LNCAP (cell line): Measurements from ENCODE around the gene NARS2.

Experiments
- CTCF ChIP-seq: fragments of 450-650 bp; IDR thresholded peaks from 2 replicates; pipeline ENCODE4 v1.5.1; 2017; ENCODE audit warnings: mild to moderate bottlenecking

The NARS2 gene

GRCh38 chr11:78552881-78553280 is 21.8 kb downstream of the NARS2 start:
- TF ChIP-seq CTCF = no peak

- TF ChIP-seq CTCF = no peak
Measured at GRCh38 chr11:78551066-78551465, 23.6 kb downstream of the NARS2 start.

GRCh38 chr11:78549624-78550409 is 24.8 kb downstream of the NARS2 start:
- no peak for TF ChIP-seq CTCF

GRCh38 chr11:78548911-78549590 is 25.6 kb downstream of the NARS2 start:
- TF ChIP-seq CTCF = no peak

GRCh38 chr11:78547931-78548705 is 26.5 kb downstream of the NARS2 start:
- no peak for TF ChIP-seq CTCF

GRCh38 chr11:78542007-78542406 is 32.7 kb downstream of the NARS2 start:
- TF ChIP-seq CTCF = no peak

- no peak for TF ChIP-seq CTCF
Measured at GRCh38 chr11:78541537-78541936, 33.1 kb downstream of the NARS2 start.
